ENCODE results near the gene ENG. TPM values are rescaled to one million over a fixed set of nuclear protein-coding genes. Genes with fewer than 3 reads are reported as not detected.

The ENG gene
- total RNA-seq, 1 experiment from 2014 or later, result 25.1 TPM

Small RNA genes within 50 kb of the gene (microRNA-seq; reads per million reads assigned to microRNA genes)
- gene MIR2861 (ENCODE audit: unreplicated experiment) (not detected), gene MIR3960 (ENCODE audit: unreplicated experiment) (not detected), gene MIR4672 (ENCODE audit: unreplicated experiment) (not detected)

Other genes starting within 250 kb of the ENG start
- 67.5 TPM for gene STXBP1, start 242.4 kb downstream of the ENG start, total RNA-seq (2021; ENCODE audit: unreplicated experiment)
- gene CFAP157, start 147.7 kb downstream of the ENG start, total RNA-seq (2021; ENCODE audit: unreplicated experiment), result not detected
- 13.8 TPM for gene PTRH1, start 139.0 kb downstream of the ENG start, total RNA-seq (2021; ENCODE audit: unreplicated experiment)
- 0.05 TPM for gene TTC16, start 138.6 kb downstream of the ENG start, total RNA-seq (2021; ENCODE audit: unreplicated experiment)
- gene TOR2A, start 119.4 kb downstream of the ENG start, total RNA-seq (2021; ENCODE audit: unreplicated experiment), result 8.2 TPM
- 0.49 TPM for gene SH2D3C, start 76.0 kb downstream of the ENG start, total RNA-seq (2021; ENCODE audit: unreplicated experiment)
- 48.7 TPM for gene CDK9, start 68.6 kb downstream of the ENG start, total RNA-seq (2021; ENCODE audit: unreplicated experiment)
- 56.5 TPM for gene FPGS, start 51.8 kb downstream of the ENG start, total RNA-seq (2021; ENCODE audit: unreplicated experiment)
- gene AK1, start 23.0 kb upstream of the ENG start, total RNA-seq (2021; ENCODE audit: unreplicated experiment), result 62.1 TPM
- 50.2 TPM for gene ST6GALNAC6, start 44.9 kb upstream of the ENG start, total RNA-seq (2021; ENCODE audit: unreplicated experiment)
- 38.0 TPM for gene ST6GALNAC4, start 62.4 kb upstream of the ENG start, total RNA-seq (2021; ENCODE audit: unreplicated experiment)
- gene PIP5KL1, start 76.1 kb upstream of the ENG start, total RNA-seq (2021; ENCODE audit: unreplicated experiment), result 7.8 TPM
- 58.7 TPM for gene DPM2, start 83.2 kb upstream of the ENG start, total RNA-seq (2021; ENCODE audit: unreplicated experiment)
- gene EEIG1, start 126.3 kb upstream of the ENG start, total RNA-seq (2021; ENCODE audit: unreplicated experiment), result 361 TPM
- gene NAIF1, start 212.7 kb upstream of the ENG start, total RNA-seq (2021; ENCODE audit: unreplicated experiment), result 14.6 TPM
- 10.7 TPM for gene SLC25A25, start 213.6 kb upstream of the ENG start, total RNA-seq (2021; ENCODE audit: unreplicated experiment)